HepG2 (cell line): Measurements from ENCODE around the gene GAN. TPM values are rescaled to one million over a fixed set of nuclear protein-coding genes. Genes with fewer than 3 reads are reported as not detected.
A peak's percentile ranks its signal among the peaks of the same experiment; 100 is the strongest.

Source experiments
- DPF2 ChIP-seq: sonication (generic); formaldehyde crosslinking; IDR thresholded peaks from 2 replicates; pipeline ENCODE4 v1.4.0; 2020; ENCODE audit warnings: mild to moderate bottlenecking, low read depth, missing genetic modification reagents, borderline replicate concordance
- HINFP ChIP-seq: sonication (generic); formaldehyde crosslinking; IDR thresholded peaks from 2 replicates; pipeline ENCODE4 v1.4.0; 2020; ENCODE audit warnings: low read depth, mild to moderate bottlenecking, missing genetic modification reagents
- MXD1 ChIP-seq: sonication (generic); formaldehyde crosslinking; IDR thresholded peaks from 2 replicates; pipeline ENCODE4 v1.4.0; 2020; ENCODE audit warnings: mild to moderate bottlenecking, missing genetic modification reagents
- PPARG ChIP-seq: conservative IDR thresholded peaks from 2 replicates; pipeline ENCODE4 v1.6.1; 2016; ENCODE audit warnings: missing biosample characterization, missing genetic modification reagents
- TCF7 ChIP-seq: sonication (generic); IDR thresholded peaks from 2 replicates; pipeline ENCODE4 v1.6.1; 2016; ENCODE audit warnings: antibody characterized with exemption, low read depth
- TFDP1 ChIP-seq: IDR thresholded peaks from 2 replicates; pipeline ENCODE4 v1.6.1; 2016; ENCODE audit warnings: missing compliant biosample characterization, missing genetic modification reagents, borderline replicate concordance
- TGIF2 ChIP-seq: IDR thresholded peaks from 2 replicates; pipeline ENCODE4 v1.6.1; 2016; ENCODE audit warnings: control low read depth, missing compliant biosample characterization
- U2AF1 ChIP-seq: fragments of 200-400 bp; formaldehyde crosslinking; optimal IDR thresholded peaks from 2 replicates; pipeline ENCODE3; 2017; ENCODE audit warnings: mild to moderate bottlenecking, low read depth, low read length
- ZBTB42 ChIP-seq: sonication (generic); formaldehyde crosslinking; IDR thresholded peaks from 2 replicates; pipeline ENCODE4 v1.5.0; 2020; ENCODE audit warnings: mild to moderate bottlenecking, missing genetic modification reagents
- ZMAT3 ChIP-seq: sonication (generic); formaldehyde crosslinking; conservative IDR thresholded peaks from 2 replicates; pipeline ENCODE4 v1.7.0; 2021; ENCODE audit warnings: missing genetic modification reagents
- ZNF251 ChIP-seq: sonication (generic); formaldehyde crosslinking; IDR thresholded peaks from 2 replicates; pipeline ENCODE4 v1.9.0; 2021; ENCODE audit warnings: mild to moderate bottlenecking, missing genetic modification reagents
- ZNF317 ChIP-seq: sonication (generic); formaldehyde crosslinking; IDR thresholded peaks from 2 replicates; pipeline ENCODE4 v1.5.0; 2020; ENCODE audit warnings: mild to moderate bottlenecking, missing genetic modification reagents
- ZNF354B ChIP-seq: sonication (generic); formaldehyde crosslinking; IDR thresholded peaks from 2 replicates; pipeline ENCODE4 v1.8.0; 2022; ENCODE audit warnings: mild to moderate bottlenecking, missing genetic modification reagents
- ZNF44 ChIP-seq: sonication (generic); formaldehyde crosslinking; IDR thresholded peaks from 2 replicates; pipeline ENCODE4 v1.5.1; 2020; ENCODE audit warnings: mild to moderate bottlenecking, missing genetic modification reagents
- ZNF446 ChIP-seq: sonication (generic); formaldehyde crosslinking; IDR thresholded peaks from 2 replicates; pipeline ENCODE4 v1.5.0; 2020; ENCODE audit warnings: mild to moderate bottlenecking, missing genetic modification reagents
- ZNF556 ChIP-seq: sonication (generic); formaldehyde crosslinking; IDR thresholded peaks from 2 replicates; pipeline ENCODE4 v1.4.0; 2020; ENCODE audit warnings: mild to moderate bottlenecking, missing genetic modification reagents, borderline replicate concordance
- ZNF574 ChIP-seq: sonication (generic); formaldehyde crosslinking; IDR thresholded peaks from 2 replicates; pipeline ENCODE4 v1.4.0; 2020; ENCODE audit warnings: missing genetic modification reagents
- ZNF720 ChIP-seq: sonication (generic); formaldehyde crosslinking; IDR thresholded peaks from 2 replicates; pipeline ENCODE4 v1.4.0; 2020; ENCODE audit warnings: missing genetic modification reagents
- ZNF761 ChIP-seq: sonication (generic); formaldehyde crosslinking; conservative IDR thresholded peaks from 2 replicates; pipeline ENCODE4 v1.4.0; 2020; ENCODE audit warnings: mild to moderate bottlenecking, missing genetic modification reagents
- ZNF850 ChIP-seq: sonication (generic); formaldehyde crosslinking; conservative IDR thresholded peaks from 2 replicates; pipeline ENCODE4 v1.9.0; 2021; ENCODE audit warnings: mild to moderate bottlenecking, missing genetic modification reagents
- ZSCAN20 ChIP-seq: sonication (generic); formaldehyde crosslinking; IDR thresholded peaks from 2 replicates; pipeline ENCODE4 v1.4.0; 2020; ENCODE audit warnings: missing genetic modification reagents, mild to moderate bottlenecking, borderline replicate concordance
- ZSCAN29 ChIP-seq: sonication (generic); formaldehyde crosslinking; conservative IDR thresholded peaks from 2 replicates; pipeline ENCODE4 v1.4.0; 2020; ENCODE audit warnings: mild to moderate bottlenecking, missing genetic modification reagents
- polyA plus RNA-seq, 8 experiments: library from polyadenylated mRNA; depleted of rRNA in 3 of 8; stranded (reverse) in 7 of 8; unstranded in 1 of 8; fragments of >200 nt; fragmentation: Illumina TruSeq in 4 of 8; extraction: Trizol in 4 of 8; gene quantifications; 2 replicates each; pipeline versions ENCODE4 v1.2.1 to v1.2.3, GENCODE V29; 2011 to 2016; ENCODE audit warnings: low read depth in 4 of 8, missing spikeins in 1 of 8, mixed read lengths in 1 of 8; ENCODE audit not compliant: insufficient read depth in 1 of 8
- total RNA-seq, 5 experiments: library from RNA; depleted of rRNA; stranded (reverse); fragments of >200 nt; fragmentation: Illumina TruSeq; extraction: Trizol; gene quantifications; 2 replicates each; pipeline ENCODE4 v1.2.3, GENCODE V29; 2016; ENCODE audit warnings: low read depth in 1 of 5

Gene GAN
- total and polyA plus RNA-seq, 2 of the 13 experiments (the other 11 are each of a cell fraction or from before 2014, with no cell fraction given) = 4.3 to 11.0 TPM

GRCh38 chr16:81431554-81432353 lies 117.0 kb downstream of the GAN start (continued):
- no peak for TF ChIP-seq TCF7
- TF ChIP-seq ZNF446 (CRISPR knock-in tag) = 0 out of 2 replicates have a peak, but pooled peaks have one; percentile 7
- peak; percentile 51 for TF ChIP-seq ZNF574 (CRISPR knock-in tag)
- no peak for TF ChIP-seq ZNF720
- no peak for TF ChIP-seq ZMAT3
- peak; percentile 65; the same call in 1 of the 2 replicates for TF ChIP-seq ZSCAN29 (CRISPR knock-in tag)
- TF ChIP-seq MXD1 (CRISPR knock-in tag) = peak; percentile 66
- TF ChIP-seq ZNF354B = 0 out of 2 replicates have a peak, but pooled peaks have one; percentile 34
- TF ChIP-seq ZNF317 (CRISPR knock-in tag) = 0 out of 2 replicates have a peak, but pooled peaks have one; percentile 60
- TF ChIP-seq ZBTB42 (CRISPR knock-in tag) = no peak
- TF ChIP-seq TFDP1 (CRISPR knock-in tag) = peak; percentile 52; the same call in 1 of the 2 replicates
- 0 out of 2 replicates have a peak, but pooled peaks have one; percentile 32 for TF ChIP-seq ZSCAN20 (CRISPR knock-in tag)
- peak; percentile 64; the same call in 1 of the 2 replicates for TF ChIP-seq ZNF556
- TF ChIP-seq PPARG (CRISPR knock-in tag) = no peak
- TF ChIP-seq DPF2 (CRISPR knock-in tag) = peak; percentile 70; the same call in 1 of the 2 replicates
- no peak for TF ChIP-seq ZNF251
- TF ChIP-seq U2AF1 = no peak
- peak; percentile 17; the same call in 1 of the 2 replicates for TF ChIP-seq ZNF850 (CRISPR knock-in tag)
- no peak for TF ChIP-seq HINFP
- 0 out of 2 replicates have a peak, but pooled peaks have one; percentile 36 for TF ChIP-seq ZNF761 (CRISPR knock-in tag)
- TF ChIP-seq TGIF2 (CRISPR knock-in tag) = peak; percentile 87; the same call in 1 of the 2 replicates
- peak; percentile 75; the same call in 1 of the 2 replicates for TF ChIP-seq ZNF44 (CRISPR knock-in tag)
